K562 (cell line): ENCODE results near the gene BAK1. TPM values are rescaled to one million over a fixed set of nuclear protein-coding genes. Genes with fewer than 3 reads are reported as not detected.

Experiments used
- DPF2 ChIP-seq: fragments of 450-650 bp; IDR thresholded peaks from 2 replicates; pipeline ENCODE4 v1.6.1; 2016
- FOXM1 ChIP-seq, 2 experiments: fragments of 450-650 bp in 1 of 2; sonication (generic) in 1 of 2; formaldehyde crosslinking in 1 of 2; IDR thresholded peaks; 2 replicates each; pipeline versions ENCODE4 v1.6.1 to v1.9.0; 2017 to 2022; ENCODE audit warnings: low read depth in 2 of 2, mild to moderate bottlenecking in 2 of 2, missing genetic modification reagents in 1 of 2, moderate library complexity in 1 of 2
- GTF2E2 ChIP-seq: fragments of 200-800 bp; sonication (Bioruptor generic); IDR thresholded peaks from 2 replicates; pipeline ENCODE4 v1.6.1; 2016; ENCODE audit warnings: missing genetic modification characterization, missing compliant biosample characterization
- HLTF ChIP-seq: fragments of 450-650 bp; IDR thresholded peaks from 2 replicates; pipeline ENCODE4 v1.6.1; 2016
- ILF3 ChIP-seq: fragments of 450-650 bp; IDR thresholded peaks from 2 replicates; pipeline ENCODE4 v1.6.1; 2018; ENCODE audit warnings: antibody characterized with exemption, mild to moderate bottlenecking, moderate library complexity, borderline replicate concordance
- ZBTB7A ChIP-seq: IDR thresholded peaks from 2 replicates; pipeline ENCODE4 v1.6.1; 2011; ENCODE audit warnings: low read depth, mild to moderate bottlenecking, low read length, moderate library complexity, borderline replicate concordance; ENCODE audit not compliant: control insufficient read depth
- ZNF282 ChIP-seq: sonication (generic); formaldehyde crosslinking; IDR thresholded peaks from 2 replicates; pipeline ENCODE4 v1.8.1; 2023; ENCODE audit warnings: missing genetic modification reagents
- polyA plus RNA-seq, 8 experiments: library from polyadenylated mRNA; depleted of rRNA in 4 of 8; stranded (reverse) in 5 of 8; unstranded in 3 of 8; fragments of >200 nt; fragmentation: Nextera tagmentation in 2 of 8; fragmentation: Illumina TruSeq in 1 of 8; extraction: Ambion mirVana in 2 of 8; extraction: Trizol in 1 of 8; gene quantifications; 2 replicates each; pipeline versions ENCODE4 v1.2.1 to v1.2.3, GENCODE V29; 2011 to 2014; ENCODE audit warnings: inconsistent platforms in 1 of 8, missing spikeins in 1 of 8
- total RNA-seq, 7 experiments: library from RNA; depleted of rRNA in 6 of 7; stranded (reverse); fragments of >200 nt in 6 of 7; fragmentation: Illumina TruSeq in 2 of 7; extraction: Trizol in 2 of 7; gene quantifications; 2 replicates each; pipeline versions ENCODE4 v1.2.1 to v1.2.3, GENCODE V29; 2011 to 2021; ENCODE audit warnings: low replicate concordance in 1 of 7
- TF ChIP-seq, protein P1 (sequence below): fragments of 250-450 bp; sonication (Bioruptor Pico); IDR thresholded peaks from 2 replicates; pipeline ENCODE4 v1.4.0; 2020; ENCODE audit warnings: borderline replicate concordance
- TF ChIP-seq, protein P2 (sequence below): sonication (generic); formaldehyde crosslinking; IDR thresholded peaks from 2 replicates; pipeline ENCODE4 v1.8.1; 2023; ENCODE audit warnings: mild to moderate bottlenecking, missing genetic modification reagents
- TF ChIP-seq, protein P3 (sequence below): fragments of 450-650 bp; IDR thresholded peaks from 2 replicates; pipeline ENCODE4 v1.6.1; 2016
- TF ChIP-seq, protein P4 (sequence below), 2 experiments: fragments of 450-650 bp; formaldehyde crosslinking in 1 of 2; IDR thresholded peaks; 2 replicates each; pipeline versions ENCODE4 v1.4.0 to v1.6.1; 2014 to 2020; ENCODE audit warnings: mild to moderate bottlenecking in 2 of 2, borderline replicate concordance in 1 of 2, low read depth in 1 of 2

BAK1 gene
- total and polyA plus RNA-seq, 9 of the 15 experiments (the other 6 are each of a cell fraction or from before 2014, with no cell fraction given), result 5.4 to 30.7 (median 18.9) TPM

DNA sequence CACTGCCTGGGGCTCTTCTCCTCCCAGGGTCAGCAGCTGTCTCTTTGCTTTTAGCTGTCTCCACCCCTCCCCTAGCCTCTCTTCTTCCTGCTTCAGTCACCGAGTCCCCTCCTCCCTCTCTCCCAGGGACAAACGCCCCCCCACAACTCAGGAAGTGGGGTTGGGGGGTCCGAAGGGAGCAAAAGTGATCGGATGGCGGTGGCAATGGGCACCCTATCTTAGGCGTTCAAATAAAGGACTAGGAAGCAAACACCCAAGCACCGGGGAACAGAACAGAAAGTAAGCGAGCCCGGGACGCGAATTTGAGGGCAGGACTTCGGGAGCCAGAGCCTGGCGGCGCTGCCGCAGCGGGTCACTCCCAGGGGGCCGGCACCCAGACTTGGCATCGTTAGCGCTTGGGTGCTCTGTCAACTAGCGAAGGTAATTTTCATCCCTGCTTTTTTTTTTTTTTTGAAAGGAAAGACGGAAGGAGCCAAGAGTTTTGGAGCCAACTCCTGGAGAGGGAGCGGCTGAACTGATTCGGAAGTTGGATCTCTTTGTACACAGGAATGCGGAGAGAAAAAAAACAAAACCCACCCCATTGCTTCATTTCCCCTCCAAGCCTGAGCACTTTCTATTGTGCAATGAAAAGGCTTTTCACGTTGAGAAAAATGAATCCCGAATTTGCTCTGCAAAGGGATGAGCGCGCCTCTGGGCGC is 40.2 kb upstream of the BAK1 start (continued):
- TF ChIP-seq, protein P1, sequence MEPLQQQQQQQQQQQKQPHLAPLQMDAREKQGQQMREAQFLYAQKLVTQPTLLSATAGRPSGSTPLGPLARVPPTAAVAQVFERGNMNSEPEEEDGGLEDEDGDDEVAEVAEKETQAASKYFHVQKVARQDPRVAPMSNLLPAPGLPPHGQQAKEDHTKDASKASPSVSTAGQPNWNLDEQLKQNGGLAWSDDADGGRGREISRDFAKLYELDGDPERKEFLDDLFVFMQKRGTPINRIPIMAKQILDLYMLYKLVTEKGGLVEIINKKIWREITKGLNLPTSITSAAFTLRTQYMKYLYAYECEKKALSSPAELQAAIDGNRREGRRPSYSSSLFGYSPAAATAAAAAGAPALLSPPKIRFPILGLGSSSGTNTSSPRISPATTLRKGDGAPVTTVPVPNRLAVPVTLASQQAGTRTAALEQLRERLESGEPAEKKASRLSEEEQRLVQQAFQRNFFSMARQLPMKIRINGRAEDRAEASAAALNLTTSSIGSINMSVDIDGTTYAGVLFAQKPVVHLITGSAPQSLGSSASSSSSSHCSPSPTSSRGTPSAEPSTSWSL, result no peak
- TF ChIP-seq ZBTB7A, result peak; percentile 72; the same call in 1 of the 2 replicates
- TF ChIP-seq, protein P2, sequence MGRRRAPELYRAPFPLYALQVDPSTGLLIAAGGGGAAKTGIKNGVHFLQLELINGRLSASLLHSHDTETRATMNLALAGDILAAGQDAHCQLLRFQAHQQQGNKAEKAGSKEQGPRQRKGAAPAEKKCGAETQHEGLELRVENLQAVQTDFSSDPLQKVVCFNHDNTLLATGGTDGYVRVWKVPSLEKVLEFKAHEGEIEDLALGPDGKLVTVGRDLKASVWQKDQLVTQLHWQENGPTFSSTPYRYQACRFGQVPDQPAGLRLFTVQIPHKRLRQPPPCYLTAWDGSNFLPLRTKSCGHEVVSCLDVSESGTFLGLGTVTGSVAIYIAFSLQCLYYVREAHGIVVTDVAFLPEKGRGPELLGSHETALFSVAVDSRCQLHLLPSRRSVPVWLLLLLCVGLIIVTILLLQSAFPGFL, result no peak
- peak; percentile 30; the same call in 1 of the 2 replicates for TF ChIP-seq FOXM1 (IDR thresholded peaks at IDR 0.05; ENCODE audit: low read depth)
- no peak for TF ChIP-seq FOXM1 (CRISPR knock-in tag; IDR thresholded peaks at IDR 0.05; ENCODE audit: low read depth)
- TF ChIP-seq DPF2, result no peak
- 0 out of 2 replicates have a peak, but pooled peaks have one; percentile 29 for TF ChIP-seq GTF2E2 (tag)
- TF ChIP-seq, protein P3, sequence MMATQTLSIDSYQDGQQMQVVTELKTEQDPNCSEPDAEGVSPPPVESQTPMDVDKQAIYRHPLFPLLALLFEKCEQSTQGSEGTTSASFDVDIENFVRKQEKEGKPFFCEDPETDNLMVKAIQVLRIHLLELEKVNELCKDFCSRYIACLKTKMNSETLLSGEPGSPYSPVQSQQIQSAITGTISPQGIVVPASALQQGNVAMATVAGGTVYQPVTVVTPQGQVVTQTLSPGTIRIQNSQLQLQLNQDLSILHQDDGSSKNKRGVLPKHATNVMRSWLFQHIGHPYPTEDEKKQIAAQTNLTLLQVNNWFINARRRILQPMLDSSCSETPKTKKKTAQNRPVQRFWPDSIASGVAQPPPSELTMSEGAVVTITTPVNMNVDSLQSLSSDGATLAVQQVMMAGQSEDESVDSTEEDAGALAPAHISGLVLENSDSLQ, result no peak
- TF ChIP-seq ILF3, result no peak
- TF ChIP-seq HLTF, result peak; percentile 20; the same call in 1 of the 2 replicates
- TF ChIP-seq, protein P4, sequence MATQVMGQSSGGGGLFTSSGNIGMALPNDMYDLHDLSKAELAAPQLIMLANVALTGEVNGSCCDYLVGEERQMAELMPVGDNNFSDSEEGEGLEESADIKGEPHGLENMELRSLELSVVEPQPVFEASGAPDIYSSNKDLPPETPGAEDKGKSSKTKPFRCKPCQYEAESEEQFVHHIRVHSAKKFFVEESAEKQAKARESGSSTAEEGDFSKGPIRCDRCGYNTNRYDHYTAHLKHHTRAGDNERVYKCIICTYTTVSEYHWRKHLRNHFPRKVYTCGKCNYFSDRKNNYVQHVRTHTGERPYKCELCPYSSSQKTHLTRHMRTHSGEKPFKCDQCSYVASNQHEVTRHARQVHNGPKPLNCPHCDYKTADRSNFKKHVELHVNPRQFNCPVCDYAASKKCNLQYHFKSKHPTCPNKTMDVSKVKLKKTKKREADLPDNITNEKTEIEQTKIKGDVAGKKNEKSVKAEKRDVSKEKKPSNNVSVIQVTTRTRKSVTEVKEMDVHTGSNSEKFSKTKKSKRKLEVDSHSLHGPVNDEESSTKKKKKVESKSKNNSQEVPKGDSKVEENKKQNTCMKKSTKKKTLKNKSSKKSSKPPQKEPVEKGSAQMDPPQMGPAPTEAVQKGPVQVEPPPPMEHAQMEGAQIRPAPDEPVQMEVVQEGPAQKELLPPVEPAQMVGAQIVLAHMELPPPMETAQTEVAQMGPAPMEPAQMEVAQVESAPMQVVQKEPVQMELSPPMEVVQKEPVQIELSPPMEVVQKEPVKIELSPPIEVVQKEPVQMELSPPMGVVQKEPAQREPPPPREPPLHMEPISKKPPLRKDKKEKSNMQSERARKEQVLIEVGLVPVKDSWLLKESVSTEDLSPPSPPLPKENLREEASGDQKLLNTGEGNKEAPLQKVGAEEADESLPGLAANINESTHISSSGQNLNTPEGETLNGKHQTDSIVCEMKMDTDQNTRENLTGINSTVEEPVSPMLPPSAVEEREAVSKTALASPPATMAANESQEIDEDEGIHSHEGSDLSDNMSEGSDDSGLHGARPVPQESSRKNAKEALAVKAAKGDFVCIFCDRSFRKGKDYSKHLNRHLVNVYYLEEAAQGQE (IDR thresholded peaks at IDR 0.05; ENCODE audit: borderline replicate concordance), result no peak
- TF ChIP-seq, protein P4 (CRISPR knock-in tag; IDR thresholded peaks at IDR 0.05; ENCODE audit: low read depth), result no peak
- TF ChIP-seq ZNF282 (CRISPR knock-in tag), result no peak
